GM21515 (cell line): Measurements from ENCODE around the gene PRR29.
A peak's percentile ranks its signal among the peaks of the same experiment; 100 is the strongest.
"Not testable (repeated sequence)": the region's sequence is repeated elsewhere in the genome, so short reads cannot be mapped to it uniquely, and the experiment has no call there.

Experiments
- ATAC-seq: cut with Tn5 transposase; IDR thresholded peaks from one replicate; pipeline ENCODE4 v1.9.1; 2021; ENCODE audit not compliant: unreplicated experiment

The PRR29 gene

DNA sequence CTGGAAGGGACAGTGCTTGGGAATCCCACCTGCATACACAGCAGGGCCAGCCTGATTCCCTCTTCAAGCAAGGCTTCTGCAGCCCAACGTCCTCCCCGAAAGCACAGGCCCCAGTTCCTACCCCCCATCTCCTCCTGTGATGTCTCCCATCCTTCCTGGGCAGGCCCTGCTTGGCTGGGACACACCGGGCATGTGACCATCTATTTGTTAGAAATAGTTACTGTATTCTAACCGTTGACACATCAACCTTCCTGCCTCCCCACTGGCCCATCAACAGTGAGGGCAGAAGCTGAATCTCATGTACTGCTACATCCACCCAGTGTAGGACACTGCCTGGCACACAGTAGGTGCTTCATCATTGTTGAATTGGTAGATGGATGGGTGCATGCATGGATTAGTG lies 10.7 kb downstream of the PRR29 start:
- ATAC-seq = no peak

- no peak for ATAC-seq
Measured at GRCh38 chr17:64009571-64010402, 11.6 kb downstream of the PRR29 start.

DNA sequence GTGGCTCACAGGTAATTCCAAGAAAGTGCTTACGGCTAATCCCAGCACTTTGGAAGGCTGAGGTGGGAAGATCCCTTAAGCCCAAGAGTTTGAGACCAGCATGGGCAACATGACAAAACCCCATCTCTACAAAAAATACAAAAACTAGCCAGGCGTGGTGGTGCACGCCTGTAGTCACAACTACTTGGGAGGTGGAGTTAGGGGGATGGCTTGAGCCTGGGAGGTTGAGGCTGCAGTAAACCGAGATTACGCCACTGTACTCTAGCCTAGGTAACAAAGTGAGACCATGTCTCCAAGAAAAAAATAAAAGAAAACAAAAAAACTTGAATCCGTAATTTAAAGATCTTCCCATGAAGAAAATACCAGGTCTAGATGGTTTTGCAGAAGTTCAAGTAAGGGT lies 17.3 kb downstream of the PRR29 start:
- ATAC-seq = no peak

GRCh38 chr17:64016231-64016784 lies 18.2 kb downstream of the PRR29 start:
- ATAC-seq = no peak

DNA sequence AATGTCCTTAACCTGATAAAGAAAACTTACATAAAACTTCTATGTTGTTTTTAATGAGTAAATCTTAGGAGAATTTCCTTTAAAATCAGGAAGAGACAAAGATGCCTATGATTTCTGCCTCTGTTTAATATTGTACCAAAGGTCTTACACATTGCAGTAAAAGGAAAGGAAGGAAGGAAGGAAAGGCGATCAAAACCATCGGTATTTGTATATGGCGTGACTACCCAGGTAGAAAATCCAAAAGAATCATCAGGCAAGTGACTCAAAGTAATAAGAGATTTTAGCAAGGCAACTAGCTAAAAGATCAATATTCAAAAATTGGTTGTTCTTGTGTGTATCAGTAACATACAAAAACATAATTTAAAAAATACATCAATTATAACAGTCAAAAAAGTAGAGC lies 18.8 kb downstream of the PRR29 start:
- no peak for ATAC-seq

DNA sequence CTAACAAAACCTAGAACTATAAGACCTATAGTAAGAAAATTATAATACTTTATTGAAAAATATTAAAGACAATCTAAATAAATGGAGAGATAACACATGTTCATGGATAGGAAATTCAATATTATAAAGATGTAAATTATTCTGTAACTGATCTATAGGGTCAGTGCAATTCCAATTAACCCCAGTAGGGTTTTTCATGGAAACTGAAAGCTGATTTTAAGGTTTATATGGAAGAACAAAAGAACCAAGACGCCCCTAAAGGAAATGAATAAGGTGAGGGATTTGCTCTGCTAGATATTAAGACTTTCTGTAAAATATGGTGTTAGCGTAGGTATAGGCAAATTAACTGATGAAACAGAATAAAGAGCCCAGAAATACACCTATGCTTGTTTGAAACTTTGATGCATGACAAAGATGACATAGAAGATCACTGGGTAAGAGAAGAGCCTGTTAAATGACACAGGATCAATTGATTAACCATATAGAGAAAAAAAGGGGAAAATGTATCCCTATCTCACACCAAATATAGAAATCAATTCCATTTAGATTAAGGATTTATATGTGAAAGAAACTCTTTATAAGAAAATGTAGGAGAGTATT lies 19.3 kb downstream of the PRR29 start:
- ATAC-seq = no peak

- not testable (repeated sequence) for ATAC-seq
Measured at GRCh38 chr17:64019551-64019961, 21.4 kb downstream of the PRR29 start.

- peak; percentile 63 for ATAC-seq
Measured at GRCh38 chr17:64020056-64020766, 22.1 kb downstream of the PRR29 start, which contains the start of gene ICAM2. ICAM2 (minus strand) TSS chr17:64020633; CDS start chr17:64006691, 13,942 bp downstream.

DNA sequence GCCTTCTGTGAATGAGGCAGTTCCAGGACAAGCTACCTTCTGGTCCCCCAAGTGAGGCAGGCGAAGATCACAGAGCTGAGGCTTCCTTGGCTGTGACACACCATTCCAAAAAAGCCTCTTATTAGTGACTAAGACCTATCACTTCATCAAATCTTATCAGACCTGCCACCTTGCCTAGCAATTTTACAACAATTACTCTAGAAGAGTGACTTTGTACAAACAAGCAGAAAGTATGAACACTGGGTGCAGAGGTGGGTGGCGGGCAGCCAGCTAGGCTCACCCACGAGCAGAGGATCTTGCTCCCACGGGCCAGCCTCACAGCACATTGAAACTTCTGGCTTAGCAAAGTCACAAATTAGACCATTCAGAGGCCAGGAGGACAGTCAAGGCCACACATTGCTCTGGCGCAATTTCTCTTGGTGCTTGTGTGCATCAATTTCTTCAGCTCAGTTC lies 24.5 kb downstream of the PRR29 start:
- no peak for ATAC-seq

GRCh38 chr17:64024215-64024654 lies 26.1 kb downstream of the PRR29 start:
- no peak for ATAC-seq

GRCh38 chr17:64024781-64025731 lies 26.9 kb downstream of the PRR29 start:
- ATAC-seq = no peak

GRCh38 chr17:64025732-64026294 lies 27.7 kb downstream of the PRR29 start:
- peak; percentile 74 for ATAC-seq

- ATAC-seq = no peak
Measured at GRCh38 chr17:64028874-64029464, 30.8 kb downstream of the PRR29 start.

- ATAC-seq = no peak
Measured at GRCh38 chr17:64032081-64032480, 33.9 kb downstream of the PRR29 start.

- no peak for ATAC-seq
Measured at GRCh38 chr17:64036198-64036922, 38.2 kb downstream of the PRR29 start.

DNA sequence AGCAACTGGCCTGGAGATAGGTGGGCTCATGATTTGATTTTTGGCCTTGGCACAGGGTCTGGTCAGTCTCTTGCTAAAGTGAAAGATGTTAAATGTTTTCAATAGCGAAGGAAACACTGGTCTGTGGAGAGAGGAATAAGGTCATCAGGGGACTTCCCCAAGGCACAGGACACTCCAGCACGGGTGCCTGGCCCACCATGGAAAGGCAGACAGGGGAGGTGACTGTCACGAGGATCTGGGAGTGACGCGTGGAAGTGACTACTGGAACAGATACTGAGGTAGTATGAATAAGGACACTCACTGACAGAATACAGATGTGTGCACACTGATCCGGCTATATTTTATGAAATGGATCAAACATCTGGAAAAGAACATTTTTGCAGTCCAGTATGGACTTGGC lies 39.0 kb downstream of the PRR29 start:
- no peak for ATAC-seq

- ATAC-seq = no peak
Measured at GRCh38 chr17:64037802-64038201, 39.7 kb downstream of the PRR29 start.

GRCh38 chr17:64038331-64039105 lies 40.4 kb downstream of the PRR29 start:
- no peak for ATAC-seq
